ENCODE data around the gene FATE1.

Gene FATE1

GRCh38 chrX:151743651-151744470 lies 28.0 kb downstream of the FATE1 start:
- no peak for DNase-seq (ENCODE audit: low spot score)

GRCh38 chrX:151745651-151746050 lies 29.8 kb downstream of the FATE1 start:
- no peak for DNase-seq (ENCODE audit: low spot score)

- no peak for DNase-seq (ENCODE audit: low spot score)
These were observed 30.7 kb downstream of the FATE1 start for GRCh38 chrX:151746502-151746901.

- no peak for DNase-seq (ENCODE audit: low spot score)
These were observed 34.7 kb downstream of the FATE1 start for GRCh38 chrX:151750511-151750910.

- DNase-seq (ENCODE audit: low spot score), result no peak
These were observed 37.0 kb downstream of the FATE1 start for GRCh38 chrX:151752847-151753246.

- peak; percentile 26 for DNase-seq (ENCODE audit: low spot score)
These were observed 37.6 kb downstream of the FATE1 start for GRCh38 chrX:151753313-151754046.

GRCh38 chrX:151754047-151754429 lies 38.2 kb downstream of the FATE1 start:
- DNase-seq (ENCODE audit: low spot score), result no peak

GRCh38 chrX:151754641-151755215 lies 38.9 kb downstream of the FATE1 start:
- DNase-seq (ENCODE audit: low spot score), result no peak

GRCh38 chrX:151759041-151759708 lies 43.3 kb downstream of the FATE1 start:
- no peak for DNase-seq (ENCODE audit: low spot score)

- DNase-seq (ENCODE audit: low spot score), result no peak
These were observed 47.0 kb downstream of the FATE1 start for GRCh38 chrX:151762802-151763201.

- no peak for DNase-seq (ENCODE audit: low spot score)
These were observed 47.9 kb downstream of the FATE1 start for GRCh38 chrX:151763711-151764110.

- DNase-seq (ENCODE audit: low spot score), result no peak
These were observed 49.2 kb downstream of the FATE1 start for GRCh38 chrX:151765026-151765425.

GRCh38 chrX:151771726-151772125 lies 55.9 kb downstream of the FATE1 start:
- no peak for DNase-seq (ENCODE audit: low spot score)

Measured in globus pallidus (tissue), 1 donor.